Activated CD8-positive, alpha-beta memory T cell treated with anti-CD3 and anti-CD28 coated beads for 36 hours (primary cell): ENCODE results near the gene LTB. TPM values are rescaled to one million over a fixed set of nuclear protein-coding genes. Genes with fewer than 3 reads are reported as not detected.

Experiments used
- CTCF ChIA-PET: fragments of 350-600 bp; sonication (Branson Sonifier 250); formaldehyde crosslinking; loops from one replicate; lab custom pipeline; 2021; ENCODE audit warnings: antibody characterized with exemption; lab: Charles Lee
- POLR2A ChIA-PET: fragments of 350-600 bp; sonication (Branson Sonifier 250); formaldehyde crosslinking; loops from one replicate; lab custom pipeline; 2021; ENCODE audit warnings: antibody characterized with exemption; lab: Charles Lee
- total RNA-seq, 2 experiments: library from RNA; stranded (reverse); gene quantifications; one replicate each; pipeline ENCODE4 v1.2.3, GENCODE V29; 2021

LTB gene
- total RNA-seq, 2 experiments from 2014 or later, result 178 to 181 TPM

DNA sequence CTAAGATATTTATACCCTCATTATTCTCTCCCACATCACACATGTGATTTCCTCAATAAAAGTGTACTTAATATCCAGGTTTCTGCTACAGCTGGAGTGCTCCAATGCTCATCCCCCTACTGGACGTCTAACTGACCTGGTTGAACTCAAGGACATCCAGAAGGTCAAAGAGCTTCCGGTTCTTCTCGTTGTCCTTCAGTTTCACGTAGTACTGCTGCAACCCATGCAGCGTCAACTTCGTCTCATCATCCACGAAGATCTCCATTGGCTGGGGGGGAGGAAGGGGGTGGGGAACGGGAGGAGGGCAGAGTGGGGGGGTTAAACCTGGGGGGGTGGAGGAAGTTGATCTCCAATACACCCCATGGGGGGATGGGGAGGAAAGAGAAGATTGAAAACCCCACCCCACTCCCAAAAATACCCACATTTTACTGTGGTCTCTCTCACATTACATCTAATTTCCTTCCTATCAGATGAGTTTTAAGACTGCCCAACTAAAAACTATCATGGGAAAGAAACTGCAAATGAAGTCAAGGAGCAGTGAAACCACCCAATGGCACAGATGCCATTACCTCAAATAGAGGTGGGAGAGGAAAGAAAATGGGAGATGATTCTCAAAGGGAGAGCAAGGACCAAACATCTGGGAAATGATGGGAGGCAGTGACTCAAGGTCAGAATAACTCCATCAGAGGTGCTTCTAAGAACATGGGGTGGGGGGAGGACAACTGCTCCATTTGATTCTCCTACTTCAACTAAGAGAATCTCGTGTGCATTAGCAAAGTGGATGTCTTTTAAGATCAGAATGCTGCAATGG lies 49.4 kb downstream of the LTB start:
- POLR2A ChIA-PET, result interaction anchor here (0.8 kb wide), 1 partner anchor 9 kb away, joined by 3 read pairs; the partner anchor contains the start of gene DDX39B
- CTCF ChIA-PET, result interaction anchor here (1.1 kb wide), 1 partner anchor 13 kb away, joined by 3 read pairs; the partner anchor contains the start of gene ATP6V1G2

DNA sequence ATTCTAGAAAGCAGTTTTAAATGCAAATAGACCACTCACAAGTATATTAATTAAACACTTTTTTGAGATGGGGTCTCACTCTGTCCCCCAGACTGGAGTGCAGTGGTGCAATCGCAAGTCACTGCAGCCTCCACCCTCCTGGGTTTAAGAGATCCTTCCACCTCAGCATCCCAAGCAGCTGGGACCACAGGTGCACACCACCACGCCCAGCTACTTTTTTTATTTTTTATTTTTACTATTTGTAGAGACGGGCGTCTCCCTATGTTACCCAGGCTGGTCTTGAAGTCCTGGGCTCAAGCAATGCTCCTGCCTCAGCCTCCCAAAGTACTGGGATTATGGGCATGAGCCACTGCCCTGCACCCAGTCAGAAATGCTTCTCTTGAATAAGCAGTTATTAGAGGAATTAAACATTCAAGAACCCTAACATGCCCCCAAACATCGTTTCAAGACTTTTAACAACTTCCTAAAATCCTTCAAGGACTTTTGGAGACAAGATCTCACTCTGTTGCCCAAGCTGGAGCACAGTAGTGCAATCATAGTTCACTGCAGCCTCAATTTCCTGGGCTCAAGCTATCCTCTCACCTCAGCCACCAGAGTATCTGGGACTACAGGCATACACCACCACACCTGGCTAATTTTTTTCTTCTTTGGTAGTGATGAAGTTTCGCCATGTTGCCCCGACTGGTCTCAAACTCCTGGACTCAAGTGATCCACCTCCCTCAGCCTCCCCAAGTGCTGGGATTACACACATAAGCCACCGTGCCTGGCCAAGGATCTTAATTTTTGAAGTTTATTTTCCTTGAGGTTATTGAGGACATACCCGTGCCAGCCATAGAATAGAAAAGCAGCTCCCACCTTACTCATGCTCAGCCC lies 50.2 kb downstream of the LTB start:
- ChIA-PET CTCF (interaction anchor here (1.1 kb wide), 1 partner anchor 14 kb away, joined by 3 read pairs; the partner anchor contains the start of gene ATP6V1G2), POLR2A (interaction anchor here (0.8 kb wide), 1 partner anchor 9 kb away, joined by 3 read pairs; the partner anchor contains the start of gene DDX39B)

DNA sequence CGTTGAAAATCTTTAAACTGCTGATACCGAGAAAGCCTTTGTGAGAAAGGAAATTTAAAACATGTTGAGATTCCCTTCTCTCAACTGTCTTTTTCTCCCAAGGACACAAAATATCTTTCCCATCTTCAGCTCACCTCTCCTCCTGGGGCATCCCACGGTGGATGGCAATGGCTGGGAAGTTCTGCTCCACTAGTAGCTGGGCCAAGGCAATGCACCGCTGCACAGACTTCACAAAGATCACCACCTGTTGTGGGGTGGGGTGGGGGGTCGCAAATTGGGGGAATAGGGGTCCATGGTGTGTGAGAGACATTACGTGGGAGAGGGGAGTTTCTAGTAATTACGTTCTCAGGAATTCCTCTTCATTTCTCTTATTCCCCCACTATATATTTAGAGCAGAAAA lies 51.1 kb downstream of the LTB start:
- CTCF ChIA-PET, result no interaction called here
- POLR2A ChIA-PET, result no interaction called here

DNA sequence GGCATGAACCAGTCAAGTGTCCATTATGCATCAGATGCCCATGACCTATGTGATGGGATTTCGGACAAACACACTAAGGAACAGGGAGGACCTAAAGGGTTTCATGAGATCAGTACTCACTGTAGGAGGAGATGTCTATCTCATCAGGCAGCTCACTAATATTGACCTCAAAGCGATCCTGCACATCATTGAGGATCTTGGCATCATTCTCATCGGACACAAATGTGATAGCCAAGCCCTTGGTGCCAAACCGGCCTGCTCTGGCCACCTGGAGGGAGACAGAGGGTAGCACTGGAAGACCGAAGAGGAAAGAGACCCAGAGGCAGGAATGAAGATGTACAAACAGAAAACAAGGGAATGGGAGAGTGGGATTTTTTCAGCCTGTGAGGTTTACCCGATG lies 51.6 kb downstream of the LTB start:
- ChIA-PET CTCF (no interaction called here), POLR2A (no interaction called here)

Other genes starting within 250 kb of the LTB start
- gene HLA-B, start 225.2 kb downstream of the LTB start, total RNA-seq, result 1,000 to 10,000 TPM; 2,691 to 2,699 TPM
- 10 to 100 TPM; 10.8 to 12.7 TPM for gene MICA, start 178.8 kb downstream of the LTB start, total RNA-seq
- gene MICB, start 84.3 kb downstream of the LTB start, total RNA-seq, result 10 to 100 TPM; 22.1 to 22.5 TPM
- not detected for gene MCCD1, start 53.5 kb downstream of the LTB start, total RNA-seq
- gene DDX39B, start 40.4 kb downstream of the LTB start, total RNA-seq, result 100 to 1,000 TPM; 611 to 614 TPM
- gene ATP6V1G2, start 35.8 kb downstream of the LTB start, total RNA-seq, result 1 to 10 TPM; 1.2 to 1.4 TPM
- gene NFKBIL1, start 34.8 kb downstream of the LTB start, total RNA-seq, result 10 to 100 TPM; 11.4 to 12.3 TPM
- 100 to 1,000 TPM; 702 to 706 TPM for gene LTA, start 10.1 kb downstream of the LTB start, total RNA-seq
- gene TNF, start 6.9 kb downstream of the LTB start, total RNA-seq, result 100 to 1,000 TPM; 161 to 162 TPM
- gene LST1, start 3.9 kb upstream of the LTB start, total RNA-seq, result 10 to 100 TPM; 16.3 to 19.2 TPM
- 10 to 100 TPM; 25.2 to 29.7 TPM for gene NCR3, start 10.6 kb upstream of the LTB start, total RNA-seq
- 10 to 100 TPM; 53.8 to 62.0 TPM for gene AIF1, start 32.8 kb upstream of the LTB start, total RNA-seq
- gene PRRC2A, start 38.3 kb upstream of the LTB start, total RNA-seq, result 100 to 1,000 TPM; 255 to 257 TPM
- gene BAG6, start 70.2 kb upstream of the LTB start, total RNA-seq, result 100 to 1,000 TPM; 254 to 267 TPM
- 1 to 10 TPM; 1.9 to 2.2 TPM for gene APOM, start 73.5 kb upstream of the LTB start, total RNA-seq
- gene C6orf47, start 78.4 kb upstream of the LTB start, total RNA-seq, result 10 to 100 TPM; 16.7 to 17.6 TPM
- gene GPANK1, start 82.6 kb upstream of the LTB start, total RNA-seq, result 10 to 100 TPM; 44.6 to 45.1 TPM
- 100 to 1,000 TPM; 329 TPM for gene CSNK2B, start 83.7 kb upstream of the LTB start, total RNA-seq
- 10 to 100 TPM; 18.1 to 20.1 TPM for gene LY6G5B, start 87.6 kb upstream of the LTB start, total RNA-seq
- gene LY6G5C, start 98.6 kb upstream of the LTB start, total RNA-seq, result 1 to 10 TPM; 3.1 to 3.5 TPM
- 10 to 100 TPM; 30.1 to 32.0 TPM for gene ABHD16A, start 120.9 kb upstream of the LTB start, total RNA-seq
- gene LY6G6F, start 124.4 kb upstream of the LTB start, total RNA-seq, result not detected
- not detected for gene LY6G6D, start 132.9 kb upstream of the LTB start, total RNA-seq
- not detected for gene LY6G6C, start 139.3 kb upstream of the LTB start, total RNA-seq
- under 1 TPM in 1 of 2 experiments, not detected in 1; 0.06 TPM for gene MPIG6B, start 140.9 kb upstream of the LTB start, total RNA-seq
- gene DDAH2, start 146.9 kb upstream of the LTB start, total RNA-seq, result 1 to 10 TPM; 4.6 to 4.9 TPM
- gene CLIC1, start 154.1 kb upstream of the LTB start, total RNA-seq, result 100 to 1,000 TPM; 383 to 395 TPM
- 10 to 100 TPM; 60.3 to 61.5 TPM for gene MSH5, start 157.6 kb upstream of the LTB start, total RNA-seq
- 1 to 10 TPM; 7.6 to 8.6 TPM for gene SAPCD1, start 180.2 kb upstream of the LTB start, total RNA-seq
- 1 to 10 TPM; 1.6 to 1.9 TPM for gene VWA7, start 194.9 kb upstream of the LTB start, total RNA-seq
- 100 to 1,000 TPM; 190 to 191 TPM for gene VARS1, start 213.3 kb upstream of the LTB start, total RNA-seq
- 100 to 1,000 TPM; 154 to 166 TPM for gene LSM2, start 224.5 kb upstream of the LTB start, total RNA-seq
- 1 to 10 TPM; 2.6 to 2.7 TPM for gene HSPA1L, start 232.9 kb upstream of the LTB start, total RNA-seq
- gene HSPA1A, start 233.1 kb upstream of the LTB start, total RNA-seq, result 10 to 100 TPM; 62.0 to 63.9 TPM
- gene HSPA1B, start 245.3 kb upstream of the LTB start, total RNA-seq, result 10 to 100 TPM; 82.6 to 86.9 TPM